GM18505 (cell line): Measurements from ENCODE around the gene DOK1.

ENCODE experiments used
- ATAC-seq: cut with Tn5 transposase; IDR thresholded peaks from one replicate; pipeline ENCODE4 v1.9.1; 2021; ENCODE audit not compliant: unreplicated experiment
- POLR2A ChIP-seq: IDR thresholded peaks from 4 replicates; pipeline ENCODE4 v1.6.1; 2011; ENCODE audit warnings: borderline replicate concordance; ENCODE audit not compliant: insufficient read depth, insufficient read length; ENCODE audit errors: extremely low read depth

Gene DOK1

GRCh38 chr2:74530239-74531187, 24.0 kb upstream of the DOK1 start:
- ATAC-seq, result no peak

GRCh38 chr2:74531666-74532065, 22.9 kb upstream of the DOK1 start:
- TF ChIP-seq POLR2A, result peak; percentile 34

More at GRCh38 chr2:74530239-74531187, 24.0 kb upstream of the DOK1 start:
- TF ChIP-seq POLR2A, result peak; percentile 72

GRCh38 chr2:74532222-74532621, 22.3 kb upstream of the DOK1 start:
- ATAC-seq, result no peak
- TF ChIP-seq POLR2A, result no peak

More at GRCh38 chr2:74531666-74532065, 22.9 kb upstream of the DOK1 start:
- no peak for ATAC-seq

GRCh38 chr2:74533464-74533863, 21.1 kb upstream of the DOK1 start:
- no peak for TF ChIP-seq POLR2A
- ATAC-seq, result no peak

- ATAC-seq, result no peak
- TF ChIP-seq POLR2A, result no peak
These were observed 20.1 kb upstream of the DOK1 start for GRCh38 chr2:74534411-74534810.

- ATAC-seq, result no peak
- no peak for TF ChIP-seq POLR2A
These were observed 19.0 kb upstream of the DOK1 start for GRCh38 chr2:74535440-74535965.

GRCh38 chr2:74536166-74536950, 18.2 kb upstream of the DOK1 start:
- TF ChIP-seq POLR2A, result no peak
- no peak for ATAC-seq

- TF ChIP-seq POLR2A, result no peak
- no peak for ATAC-seq
These were observed 17.4 kb upstream of the DOK1 start for GRCh38 chr2:74537140-74537539.

GRCh38 chr2:74538881-74539339, 15.6 kb upstream of the DOK1 start:
- no peak for TF ChIP-seq POLR2A
- no peak for ATAC-seq

- no peak for TF ChIP-seq POLR2A
- no peak for ATAC-seq
These were observed 14.2 kb upstream of the DOK1 start for GRCh38 chr2:74540291-74540690.

GRCh38 chr2:74542978-74543377, 11.5 kb upstream of the DOK1 start:
- no peak for ATAC-seq
- TF ChIP-seq POLR2A, result no peak

- ATAC-seq, result no peak
- no peak for TF ChIP-seq POLR2A
These were observed 9.9 kb upstream of the DOK1 start for GRCh38 chr2:74544634-74545033.

- ATAC-seq, result no peak
These were observed 8.5 kb upstream of the DOK1 start for GRCh38 chr2:74546004-74546403.

More at GRCh38 chr2:74546004-74546403, 8.5 kb upstream of the DOK1 start:
- no peak for TF ChIP-seq POLR2A
